HUDEP-2 (cell line): ENCODE results near the gene MXD4.

ENCODE experiments used
- DNase-seq, 76 experiments: peaks; one replicate each; lab custom pipeline; 2025; ENCODE audit not compliant: unreplicated experiment in 76 of 76; lab: John Stamatoyannopoulos, UW

Gene MXD4

GRCh38 chr4:2292646-2293108, 30.8 kb upstream of the MXD4 start:
- no peak for DNase-seq

- no peak for DNase-seq
These were observed 30.1 kb upstream of the MXD4 start for GRCh38 chr4:2291705-2292645.

GRCh38 chr4:2290974-2291704, 29.2 kb upstream of the MXD4 start:
- DNase-seq, result no peak

GRCh38 chr4:2290488-2290887, 28.6 kb upstream of the MXD4 start:
- DNase-seq, result no peak

GRCh38 chr4:2289955-2290333, 28.0 kb upstream of the MXD4 start:
- DNase-seq, result no peak

GRCh38 chr4:2289311-2289954, 27.5 kb upstream of the MXD4 start:
- no peak for DNase-seq

- DNase-seq, result no peak
These were observed 26.2 kb upstream of the MXD4 start for GRCh38 chr4:2288051-2288541.

- DNase-seq, result no peak
These were observed 25.6 kb upstream of the MXD4 start for GRCh38 chr4:2287594-2287915.

GRCh38 chr4:2286904-2287593, 25.1 kb upstream of the MXD4 start:
- DNase-seq, result no peak

GRCh38 chr4:2285613-2286381, 23.9 kb upstream of the MXD4 start:
- no peak for DNase-seq

- no peak for DNase-seq
These were observed 23.2 kb upstream of the MXD4 start for GRCh38 chr4:2284934-2285612.

- no peak for DNase-seq
These were observed 22.4 kb upstream of the MXD4 start for GRCh38 chr4:2284161-2284933.

- no peak for DNase-seq
These were observed 21.3 kb upstream of the MXD4 start for GRCh38 chr4:2283199-2283711.

GRCh38 chr4:2281575-2282343, 19.9 kb upstream of the MXD4 start:
- peak in 17 of 76 experiments; percentile 5 to 35 (median 14) for DNase-seq

- no peak for DNase-seq
These were observed 18.8 kb upstream of the MXD4 start for GRCh38 chr4:2280531-2281300.

- no peak for DNase-seq
These were observed 16.0 kb upstream of the MXD4 start for GRCh38 chr4:2277956-2278355.
